ENCODE data around the gene ZNF268.

ZNF268 gene

DNA sequence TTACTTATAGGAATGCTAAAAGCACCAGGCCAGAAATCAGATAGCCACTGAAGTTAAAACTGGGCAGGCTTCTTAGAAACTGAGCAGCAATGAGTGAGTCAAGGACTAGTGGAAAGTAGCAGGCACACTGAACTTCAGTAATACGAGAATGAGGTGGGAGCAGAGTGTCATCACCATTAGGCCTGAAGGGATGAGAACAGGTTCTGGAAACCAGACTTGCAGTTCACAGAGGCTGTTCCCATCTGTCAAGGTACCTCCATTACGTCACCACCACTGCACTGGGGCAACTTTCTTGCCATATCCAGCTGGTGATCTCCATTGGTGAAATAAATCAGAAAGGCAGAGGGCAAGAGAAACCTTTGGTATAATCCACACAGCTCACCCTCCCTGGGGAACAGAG lies 35.3 kb upstream of the ZNF268 start (continued):
- TF ChIP-seq REST (tag by site-specific recombination; IDR thresholded peaks at IDR 0.05) = no peak
- TF ChIP-seq SP2 (tag by site-specific recombination; IDR thresholded peaks at IDR 0.05) = no peak
- no peak for TF ChIP-seq ZNF639 (tag by site-specific recombination; IDR thresholded peaks at IDR 0.05)
- TF ChIP-seq ZNF350 (tag by site-specific recombination; IDR thresholded peaks at IDR 0.05) = no peak
- TF ChIP-seq, protein P1, sequence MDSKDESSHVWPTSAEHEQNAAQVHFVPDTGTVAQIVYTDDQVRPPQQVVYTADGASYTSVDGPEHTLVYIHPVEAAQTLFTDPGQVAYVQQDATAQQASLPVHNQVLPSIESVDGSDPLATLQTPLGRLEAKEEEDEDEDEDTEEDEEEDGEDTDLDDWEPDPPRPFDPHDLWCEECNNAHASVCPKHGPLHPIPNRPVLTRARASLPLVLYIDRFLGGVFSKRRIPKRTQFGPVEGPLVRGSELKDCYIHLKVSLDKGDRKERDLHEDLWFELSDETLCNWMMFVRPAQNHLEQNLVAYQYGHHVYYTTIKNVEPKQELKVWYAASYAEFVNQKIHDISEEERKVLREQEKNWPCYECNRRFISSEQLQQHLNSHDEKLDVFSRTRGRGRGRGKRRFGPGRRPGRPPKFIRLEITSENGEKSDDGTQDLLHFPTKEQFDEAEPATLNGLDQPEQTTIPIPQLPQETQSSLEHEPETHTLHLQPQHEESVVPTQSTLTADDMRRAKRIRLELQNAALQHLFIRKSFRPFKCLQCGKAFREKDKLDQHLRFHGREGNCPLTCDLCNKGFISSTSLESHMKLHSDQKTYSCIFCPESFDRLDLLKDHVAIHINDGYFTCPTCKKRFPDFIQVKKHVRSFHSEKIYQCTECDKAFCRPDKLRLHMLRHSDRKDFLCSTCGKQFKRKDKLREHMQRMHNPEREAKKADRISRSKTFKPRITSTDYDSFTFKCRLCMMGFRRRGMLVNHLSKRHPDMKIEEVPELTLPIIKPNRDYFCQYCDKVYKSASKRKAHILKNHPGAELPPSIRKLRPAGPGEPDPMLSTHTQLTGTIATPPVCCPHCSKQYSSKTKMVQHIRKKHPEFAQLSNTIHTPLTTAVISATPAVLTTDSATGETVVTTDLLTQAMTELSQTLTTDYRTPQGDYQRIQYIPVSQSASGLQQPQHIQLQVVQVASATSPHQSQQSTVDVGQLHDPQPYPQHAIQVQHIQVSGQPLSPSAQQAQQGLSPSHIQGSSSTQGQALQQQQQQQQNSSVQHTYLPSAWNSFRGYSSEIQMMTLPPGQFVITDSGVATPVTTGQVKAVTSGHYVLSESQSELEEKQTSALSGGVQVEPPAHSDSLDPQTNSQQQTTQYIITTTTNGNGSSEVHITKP (tag by site-specific recombination; IDR thresholded peaks at IDR 0.05) = no peak
- no peak for TF ChIP-seq SETDB1 (IDR thresholded peaks at IDR 0.05; ENCODE audit: insufficient read length, low read length)
- TF ChIP-seq KLF16 (tag by site-specific recombination; IDR thresholded peaks at IDR 0.05) = no peak
- TF ChIP-seq ZNF335 (tag by site-specific recombination; conservative IDR thresholded peaks at IDR 0.05) = no peak
- no peak for TF ChIP-seq ZNF837 (tag by site-specific recombination; IDR thresholded peaks at IDR 0.05)
- TF ChIP-seq ZNF2 (tag by site-specific recombination; IDR thresholded peaks at IDR 0.05) = no peak
- no peak for TF ChIP-seq ZNF19 (tag by site-specific recombination; IDR thresholded peaks at IDR 0.05; ENCODE audit: low read depth)
- TF ChIP-seq ZNF221 (tag by site-specific recombination; IDR thresholded peaks at IDR 0.05; ENCODE audit: borderline replicate concordance) = no peak

- H3K4me1 ChIP-seq (ENCODE audit: control insufficient read depth, insufficient read depth, low read length) = no peaks in the 10 kb centered on the region
- no peak for TF ChIP-seq ZNF585B (tag by site-specific recombination; IDR thresholded peaks at IDR 0.05)
- peak; percentile 96 for TF ChIP-seq SETDB1 (IDR thresholded peaks at IDR 0.05; ENCODE audit: insufficient read length, low read length)
- TF ChIP-seq, protein P2, sequence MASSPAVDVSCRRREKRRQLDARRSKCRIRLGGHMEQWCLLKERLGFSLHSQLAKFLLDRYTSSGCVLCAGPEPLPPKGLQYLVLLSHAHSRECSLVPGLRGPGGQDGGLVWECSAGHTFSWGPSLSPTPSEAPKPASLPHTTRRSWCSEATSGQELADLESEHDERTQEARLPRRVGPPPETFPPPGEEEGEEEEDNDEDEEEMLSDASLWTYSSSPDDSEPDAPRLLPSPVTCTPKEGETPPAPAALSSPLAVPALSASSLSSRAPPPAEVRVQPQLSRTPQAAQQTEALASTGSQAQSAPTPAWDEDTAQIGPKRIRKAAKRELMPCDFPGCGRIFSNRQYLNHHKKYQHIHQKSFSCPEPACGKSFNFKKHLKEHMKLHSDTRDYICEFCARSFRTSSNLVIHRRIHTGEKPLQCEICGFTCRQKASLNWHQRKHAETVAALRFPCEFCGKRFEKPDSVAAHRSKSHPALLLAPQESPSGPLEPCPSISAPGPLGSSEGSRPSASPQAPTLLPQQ (tag by site-specific recombination; IDR thresholded peaks at IDR 0.05) = no peak
- no peak for TF ChIP-seq ZNF660 (tag by site-specific recombination; IDR thresholded peaks at IDR 0.05)
- no peak for TF ChIP-seq ZNF366 (tag by site-specific recombination; conservative IDR thresholded peaks at IDR 0.05)
- TF ChIP-seq KLF16 (tag by site-specific recombination; IDR thresholded peaks at IDR 0.05) = no peak
- peak; percentile 62; the same call in 1 of the 2 replicates for TF ChIP-seq TRIM28 (IDR thresholded peaks at IDR 0.05; ENCODE audit: borderline replicate concordance, low read length)
- peak; percentile 66 for TF ChIP-seq ZNF274 (IDR thresholded peaks at IDR 0.05; ENCODE audit: low read length)
- peak; percentile 93; the same call in 1 of the 2 replicates for TF ChIP-seq ZNF274 (tag by site-specific recombination; IDR thresholded peaks at IDR 0.05; ENCODE audit: borderline replicate concordance)
- no peak for TF ChIP-seq ZNF558 (tag by site-specific recombination; IDR thresholded peaks at IDR 0.05)
- TF ChIP-seq ZNF624 (tag by site-specific recombination; IDR thresholded peaks at IDR 0.05) = no peak
- no peak overlapping the region for H3K4me3 ChIP-seq (ENCODE audit: low read depth, low read length)
- no peak overlapping the region for H3K27ac ChIP-seq (ENCODE audit: extremely low read depth, low read depth, low read length)
- H3K9me3 ChIP-seq (ENCODE audit: control insufficient read depth, insufficient read depth, low read depth, low read length) = no peaks in the 10 kb centered on the region
- peaks cover 0 to 61% of the 10 kb centered on the region in 2 experiments; a peak in 2 of 3 replicates for H3K36me3 ChIP-seq (ENCODE audit: control insufficient read depth in 2 of 2, insufficient read depth in 1 of 2, low read length in 2 of 2)
- ChIA-PET CTCF (no interaction called here), POLR2A (no interaction called here)
Measured at GRCh38 chr12:133156125-133156690, 25.1 kb upstream of the ZNF268 start.

Measured in HEK293 (cell line).